HuH-7 (cell line): Measurements from ENCODE around the gene THPO.
"Not testable (repeated sequence)": the region's sequence is repeated elsewhere in the genome, so short reads cannot be mapped to it uniquely, and the experiment has no call there.

Source experiments
- DNase-seq: peaks from one replicate; pipeline ENCODE4 v3.0.0; 2011; ENCODE audit warnings: low spot score

THPO gene

DNA sequence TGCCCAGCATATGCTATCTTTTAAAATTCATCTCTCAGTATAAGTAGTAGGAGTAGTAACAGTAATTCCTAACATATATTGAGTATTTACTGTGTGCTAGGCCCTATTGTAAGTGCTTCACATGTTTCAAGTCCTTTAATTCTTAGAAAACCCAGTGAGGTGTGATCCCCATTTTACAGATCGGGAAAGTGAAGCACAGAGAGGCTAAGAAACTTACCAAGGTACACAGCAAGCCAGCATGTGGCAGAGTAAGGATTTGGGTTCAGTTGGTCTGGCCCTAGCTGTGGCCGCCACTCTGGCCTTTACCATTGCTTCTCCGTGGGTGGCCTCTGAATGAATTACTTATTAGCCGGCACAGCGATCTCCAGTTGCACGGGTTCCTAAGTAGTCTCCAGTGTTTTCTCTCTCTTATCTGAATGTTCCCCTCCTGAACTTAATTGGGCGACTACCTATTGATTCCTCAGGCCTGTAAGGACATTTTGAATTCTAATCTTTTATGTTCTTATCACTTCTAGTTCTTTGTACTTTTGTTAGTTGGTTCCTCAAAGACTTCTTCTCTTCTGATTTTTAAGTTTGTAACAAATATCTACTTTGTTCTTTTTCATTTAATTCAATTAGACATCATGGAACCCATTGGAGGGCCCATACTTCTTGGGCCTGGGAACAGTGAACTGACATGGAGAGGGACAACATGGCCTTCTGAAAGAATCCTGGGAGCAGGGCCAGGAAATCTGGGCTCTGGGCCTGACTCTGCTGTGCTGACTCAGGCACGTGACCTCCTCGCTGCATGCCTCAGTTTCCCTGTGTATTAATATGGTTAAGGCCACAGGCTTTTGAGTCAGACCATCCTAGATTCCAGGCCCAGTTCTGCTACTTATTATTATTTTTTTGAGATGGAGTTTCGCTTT, 28.2 kb downstream of the THPO start:
- no peak for DNase-seq

DNA sequence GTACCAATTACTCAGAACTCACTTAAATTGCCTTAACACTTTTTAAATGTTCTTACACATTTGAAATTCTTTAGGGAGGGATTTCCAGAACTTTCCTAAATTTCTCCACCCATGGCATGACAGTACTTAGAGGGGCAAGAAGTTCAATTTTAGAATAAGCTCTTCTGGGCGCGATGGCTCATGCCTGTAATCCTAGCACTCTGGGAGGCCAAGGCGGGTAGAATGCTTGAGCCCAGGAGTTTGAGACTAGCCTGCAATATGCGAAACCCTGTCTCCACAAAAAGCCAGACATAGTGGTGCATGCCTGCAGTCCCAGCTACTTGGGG, 30.0 kb downstream of the THPO start:
- DNase-seq: no peak

DNA sequence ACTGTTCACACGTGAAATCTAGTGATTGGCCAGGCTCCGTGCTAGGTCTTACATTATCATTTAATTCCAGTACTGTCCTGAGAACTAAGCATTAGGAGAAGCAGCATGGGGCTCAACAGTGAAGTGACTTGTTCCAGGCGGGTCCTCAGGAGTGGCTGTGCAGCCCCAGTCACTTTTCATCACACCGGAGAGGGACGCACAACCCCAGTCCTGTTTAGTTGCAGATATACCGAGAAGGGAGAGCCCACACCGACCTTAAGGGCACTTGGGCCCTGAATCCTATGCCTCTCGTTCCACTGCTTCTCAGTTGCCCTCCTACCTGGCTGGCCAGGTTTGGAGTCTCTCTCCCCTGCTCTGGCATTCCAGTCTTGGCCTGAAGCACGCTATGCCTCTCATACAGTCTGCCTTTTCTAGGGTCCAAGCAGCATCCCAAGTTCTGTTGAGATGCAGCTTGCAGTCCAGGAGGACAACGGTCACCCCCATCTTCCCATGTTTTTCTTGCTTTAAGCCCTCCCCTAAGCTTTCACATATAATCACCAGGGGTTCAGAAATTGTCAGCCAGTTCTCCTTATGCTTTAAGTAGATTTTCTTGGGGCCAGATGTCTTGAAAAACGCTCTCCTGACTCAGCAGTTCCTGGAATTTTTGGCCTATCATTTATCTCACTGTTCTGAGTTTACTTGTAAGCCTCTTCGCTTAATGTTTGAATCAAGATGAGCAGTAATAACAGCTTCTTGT, 30.5 kb downstream of the THPO start:
- no peak for DNase-seq

DNA sequence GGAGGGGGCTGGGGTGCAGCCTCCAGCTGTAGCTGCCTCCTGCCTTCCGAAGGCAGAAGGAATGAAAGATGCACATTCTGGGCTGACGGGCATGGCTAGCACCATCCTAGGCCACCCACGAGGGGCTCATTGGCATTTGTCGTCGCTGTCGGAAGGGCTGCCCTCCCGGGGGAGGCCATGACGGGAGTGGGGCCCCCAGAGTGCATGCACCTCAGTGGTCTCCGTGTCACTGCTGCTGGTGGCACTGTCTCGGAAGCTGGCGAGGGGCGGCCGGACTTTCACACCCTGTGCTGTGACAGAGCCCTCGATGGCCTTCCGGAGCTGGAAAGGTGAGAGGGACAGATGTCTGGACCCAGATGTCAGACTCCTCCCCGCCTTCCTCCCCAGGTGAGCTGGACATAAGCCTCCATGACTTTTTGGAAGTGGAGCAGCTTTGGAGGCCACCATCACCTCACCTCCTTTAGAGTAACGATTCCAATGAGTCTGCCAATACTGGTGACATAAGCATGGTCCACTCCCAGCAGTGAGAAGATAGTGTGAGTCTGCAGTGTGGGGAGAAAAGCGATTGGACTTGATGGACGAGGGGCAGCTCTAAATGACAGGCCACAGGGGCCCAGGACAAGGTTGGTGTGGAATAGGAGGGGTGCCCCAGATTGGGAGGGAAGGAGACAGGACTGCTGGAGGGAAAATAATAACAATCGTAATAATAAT, 31.4 kb downstream of the THPO start:
- no peak for DNase-seq

DNA sequence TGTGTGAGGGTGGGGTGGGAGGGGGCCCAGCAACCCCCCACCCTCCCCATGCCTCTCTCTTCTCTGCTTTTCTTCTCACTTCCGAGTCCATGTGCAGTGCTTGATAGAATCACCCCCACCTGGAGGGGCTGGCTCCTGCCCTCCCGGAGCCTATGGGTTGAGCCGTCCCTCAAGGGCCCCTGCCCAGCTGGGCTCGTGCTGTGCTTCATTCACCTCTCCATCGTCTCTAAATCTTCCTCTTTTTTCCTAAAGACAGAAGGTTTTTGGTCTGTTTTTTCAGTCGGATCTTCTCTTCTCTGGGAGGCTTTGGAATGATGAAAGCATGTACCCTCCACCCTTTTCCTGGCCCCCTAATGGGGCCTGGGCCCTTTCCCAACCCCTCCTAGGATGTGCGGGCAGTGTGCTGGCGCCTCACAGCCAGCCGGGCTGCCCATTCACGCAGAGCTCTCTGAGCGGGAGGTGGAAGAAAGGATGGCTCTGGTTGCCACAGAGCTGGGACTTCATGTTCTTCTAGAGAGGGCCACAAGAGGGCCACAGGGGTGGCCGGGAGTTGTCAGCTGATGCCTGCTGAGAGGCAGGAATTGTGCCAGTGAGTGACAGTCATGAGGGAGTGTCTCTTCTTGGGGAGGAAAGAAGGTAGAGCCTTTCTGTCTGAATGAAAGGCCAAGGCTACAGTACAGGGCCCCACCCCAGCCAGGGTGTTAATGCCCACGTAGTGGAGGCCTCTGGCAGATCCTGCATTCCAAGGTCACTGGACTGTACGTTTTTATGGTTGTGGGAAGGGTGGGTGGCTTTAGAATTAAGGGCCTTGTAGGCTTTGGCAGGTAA, 32.5 kb downstream of the THPO start:
- peak; percentile 95 for DNase-seq

DNA sequence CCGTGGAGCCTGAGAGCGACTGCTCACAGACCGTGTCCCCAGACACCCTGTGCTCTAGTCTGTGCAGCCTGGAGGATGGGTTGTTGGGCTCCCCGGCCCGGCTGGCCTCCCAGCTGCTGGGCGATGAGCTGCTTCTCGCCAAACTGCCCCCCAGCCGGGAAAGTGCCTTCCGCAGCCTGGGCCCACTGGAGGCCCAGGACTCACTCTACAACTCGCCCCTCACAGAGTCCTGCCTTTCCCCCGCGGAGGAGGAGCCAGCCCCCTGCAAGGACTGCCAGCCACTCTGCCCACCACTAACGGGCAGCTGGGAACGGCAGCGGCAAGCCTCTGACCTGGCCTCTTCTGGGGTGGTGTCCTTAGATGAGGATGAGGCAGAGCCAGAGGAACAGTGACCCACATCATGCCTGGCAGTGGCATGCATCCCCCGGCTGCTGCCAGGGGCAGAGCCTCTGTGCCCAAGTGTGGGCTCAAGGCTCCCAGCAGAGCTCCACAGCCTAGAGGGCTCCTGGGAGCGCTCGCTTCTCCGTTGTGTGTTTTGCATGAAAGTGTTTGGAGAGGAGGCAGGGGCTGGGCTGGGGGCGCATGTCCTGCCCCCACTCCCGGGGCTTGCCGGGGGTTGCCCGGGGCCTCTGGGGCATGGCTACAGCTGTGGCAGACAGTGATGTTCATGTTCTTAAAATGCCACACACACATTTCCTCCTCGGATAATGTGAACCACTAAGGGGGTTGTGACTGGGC, 33.3 kb downstream of the THPO start:
- no peak for DNase-seq

DNA sequence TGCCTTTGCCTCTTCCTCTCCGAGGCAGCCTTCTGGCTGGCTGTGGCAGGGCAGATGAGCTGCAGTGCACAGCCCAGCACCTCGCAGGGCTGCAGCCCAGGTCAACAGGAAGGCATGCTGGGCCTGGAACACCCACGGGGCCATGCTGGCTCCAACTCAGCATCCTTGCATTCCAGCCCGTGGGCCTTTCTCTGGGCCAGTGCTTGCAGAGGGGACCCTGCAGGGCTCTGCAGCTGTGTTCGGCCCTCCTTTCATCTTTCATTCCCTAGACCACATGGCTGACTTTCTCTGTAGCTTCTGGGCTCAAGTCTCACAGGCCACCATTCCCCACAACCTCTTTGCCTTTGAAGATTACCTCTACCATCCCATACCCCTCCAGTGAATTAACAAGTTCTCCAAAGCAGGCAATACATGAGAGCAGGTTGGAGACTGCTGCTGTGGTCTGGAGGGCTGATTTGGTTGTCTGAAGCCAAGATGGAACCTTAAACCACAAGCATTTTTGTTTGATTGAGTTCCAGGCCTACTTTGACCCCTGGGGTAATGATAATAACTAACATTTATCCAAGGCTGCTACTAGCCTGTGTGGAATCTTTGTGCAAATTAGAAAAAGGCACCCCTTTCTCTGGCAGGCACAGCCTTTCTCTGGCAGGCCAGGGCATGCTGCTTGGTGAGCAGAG, 34.7 kb downstream of the THPO start:
- DNase-seq: no peak

DNA sequence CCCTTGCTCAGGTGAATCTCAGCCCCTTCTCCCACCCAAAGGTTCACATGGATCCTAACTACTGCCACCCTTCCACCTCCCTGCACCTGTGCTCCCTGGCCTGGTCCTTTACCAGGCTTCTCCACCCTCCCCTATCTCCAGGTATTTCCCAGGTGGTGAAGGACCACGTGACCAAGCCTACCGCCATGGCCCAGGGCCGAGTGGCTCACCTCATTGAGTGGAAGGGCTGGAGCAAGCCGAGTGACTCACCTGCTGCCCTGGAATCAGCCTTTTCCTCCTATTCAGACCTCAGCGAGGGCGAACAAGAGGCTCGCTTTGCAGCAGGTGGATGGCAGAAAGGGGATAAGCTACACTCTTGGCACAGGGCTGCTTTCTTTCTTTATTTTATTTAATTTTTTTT, 36.1 kb downstream of the THPO start:
- no peak for DNase-seq

DNA sequence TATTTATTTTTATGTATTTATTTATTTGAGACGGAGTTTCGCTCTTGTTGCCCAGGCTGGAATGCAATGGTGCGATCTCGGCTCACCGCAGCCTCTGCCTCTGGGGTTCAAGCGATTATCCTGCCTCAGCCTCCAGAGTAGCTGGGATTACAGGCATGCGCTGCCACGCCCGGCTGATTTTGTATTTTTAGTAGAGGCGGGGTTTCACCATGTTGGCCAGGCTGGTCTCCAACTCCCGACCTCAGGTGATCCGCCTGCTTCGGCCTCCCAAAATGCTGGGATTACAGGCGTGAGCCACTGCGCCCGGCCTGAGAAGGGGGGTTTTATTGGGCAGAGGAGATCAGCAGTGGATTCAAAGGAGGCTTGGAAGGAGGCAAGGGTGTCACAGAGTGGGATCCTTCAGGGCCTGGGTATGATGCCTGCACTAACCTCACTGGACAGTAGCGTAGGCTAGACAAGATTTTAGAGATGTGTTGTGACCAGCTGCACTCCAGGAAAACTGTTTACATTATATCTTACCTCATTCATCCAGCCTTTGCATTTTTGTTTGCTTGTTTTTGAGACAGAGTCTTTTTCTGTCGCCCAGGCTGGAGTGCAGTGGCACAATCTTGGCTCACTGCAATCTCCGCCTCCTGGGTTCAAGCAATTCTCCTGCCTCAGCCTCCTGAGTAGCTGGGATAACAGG, 38.4 kb downstream of the THPO start:
- not testable (repeated sequence) for DNase-seq

DNA sequence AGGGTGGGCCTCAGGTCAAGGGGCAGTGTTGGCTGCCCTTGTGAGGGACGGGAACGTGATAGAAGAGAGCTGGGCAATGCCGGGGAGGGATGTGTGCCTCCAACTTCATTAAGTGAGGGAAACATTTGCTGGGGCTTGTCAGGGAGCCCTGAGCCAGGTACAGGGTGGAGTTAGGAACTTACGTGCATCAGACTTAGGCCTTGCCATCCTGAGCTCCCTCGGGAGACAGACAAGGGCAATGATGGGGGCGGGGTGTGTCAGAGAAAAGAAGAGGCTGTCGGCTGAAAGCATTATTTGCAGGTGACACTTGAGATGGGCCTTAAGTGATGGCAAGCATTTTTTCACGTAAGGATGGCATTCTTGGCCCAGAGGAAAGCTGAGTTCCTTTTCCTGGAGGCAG, 39.0 kb downstream of the THPO start:
- no peak for DNase-seq

DNA sequence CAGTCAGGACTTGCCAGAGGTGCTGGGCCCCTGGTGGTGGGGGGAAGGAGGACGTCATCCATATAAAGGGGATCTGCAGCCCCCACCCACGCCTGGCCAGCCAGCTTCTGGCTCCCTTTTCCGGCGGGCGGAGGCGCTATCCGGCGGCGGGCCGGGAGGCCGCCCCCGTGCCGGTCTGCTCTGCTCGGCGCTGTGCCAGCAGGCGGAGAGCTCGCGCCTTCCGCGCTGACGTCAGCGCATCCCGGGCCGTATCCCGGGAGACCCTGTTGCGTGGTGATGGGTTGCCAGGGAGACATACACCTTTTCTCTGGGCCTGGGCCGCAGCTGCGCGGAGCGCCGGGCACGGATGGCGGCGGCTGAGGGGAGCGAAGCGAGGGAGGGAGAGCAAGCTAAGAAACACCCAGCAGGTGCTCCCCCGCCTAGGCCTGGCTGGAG, 39.5 kb downstream of the THPO start:
- no peak for DNase-seq

DNA sequence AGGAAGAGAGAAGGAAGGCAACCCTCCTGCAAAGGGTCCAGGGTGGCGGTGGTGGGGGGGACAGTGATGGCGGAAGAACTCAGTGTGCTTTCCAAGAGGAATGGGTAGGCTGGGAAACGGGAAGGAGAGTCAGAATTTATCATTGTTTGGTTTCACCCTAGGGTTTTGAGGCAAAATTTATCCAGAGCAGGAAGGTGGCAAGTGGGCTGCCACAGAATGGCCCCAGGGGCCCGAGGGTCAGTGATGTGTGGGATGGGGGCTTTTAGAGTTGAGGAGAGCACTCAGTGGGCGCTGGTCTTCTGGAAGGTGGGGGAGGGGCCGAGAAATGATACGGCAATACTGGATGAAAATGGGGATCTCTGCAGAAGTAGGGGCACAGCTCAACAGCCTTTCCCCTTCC, 40.0 kb downstream of the THPO start:
- DNase-seq: no peak

DNA sequence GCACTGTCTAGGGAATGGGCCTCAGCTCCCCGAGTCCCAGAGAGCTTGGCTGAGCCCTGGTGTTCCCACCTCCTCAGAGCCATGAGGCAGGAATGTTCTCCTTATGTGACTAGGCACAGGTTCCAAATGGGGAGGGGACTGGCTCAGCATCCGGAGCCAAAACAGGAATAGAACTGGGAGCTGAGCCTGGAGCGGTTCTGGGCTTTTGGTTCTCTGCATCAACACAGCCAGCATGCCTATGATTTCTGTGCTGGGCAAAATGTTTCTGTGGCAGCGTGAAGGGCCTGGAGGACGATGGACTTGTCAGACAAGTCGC, 40.6 kb downstream of the THPO start, which contains the start of gene FAM131A:
Gene FAM131A (plus strand): TSS at position 202 of the 316 bp plus-strand sequence. CDS start 31 bp downstream, at position 233.
- no peak for DNase-seq

DNA sequence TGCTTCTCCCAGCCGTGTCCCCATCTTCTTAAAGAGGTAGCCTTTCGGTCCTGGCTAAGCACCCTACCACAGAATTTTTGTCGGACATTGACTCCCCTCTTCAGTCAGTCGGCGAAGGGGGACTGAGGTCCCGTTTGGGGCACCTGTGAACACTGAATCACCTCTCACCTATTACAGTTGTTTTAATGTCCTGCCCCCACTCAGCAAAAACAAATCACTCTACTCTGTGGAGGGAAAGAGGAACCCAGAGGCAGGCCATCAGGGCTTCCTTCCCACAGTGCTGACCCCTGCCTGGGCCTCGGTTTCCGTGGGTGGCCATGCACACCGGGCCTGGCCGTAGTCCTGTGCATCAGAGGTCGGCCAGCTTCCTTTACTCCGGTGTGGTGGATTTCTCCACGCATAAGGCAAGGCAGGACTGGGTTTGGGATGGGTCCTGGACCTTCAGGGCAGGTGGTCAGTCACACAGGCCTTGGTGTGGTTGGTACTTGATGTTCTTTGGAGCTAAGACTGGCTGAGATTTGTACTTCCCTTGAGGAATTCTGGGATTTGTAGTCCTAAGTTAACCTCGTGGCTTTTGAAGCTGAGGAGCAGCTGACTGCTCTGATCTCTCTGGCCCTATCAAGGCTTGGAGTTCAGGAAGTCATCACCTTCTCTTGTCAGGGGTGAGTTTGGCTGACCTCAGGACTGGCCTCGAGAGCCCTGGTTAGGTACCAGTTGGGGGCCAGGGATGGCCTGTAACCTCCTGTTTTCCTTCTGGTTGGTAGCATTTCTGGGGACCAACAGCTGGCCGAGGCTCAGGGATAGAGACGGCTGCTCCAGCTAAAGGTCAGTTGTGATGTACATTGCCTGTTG, 41.2 kb downstream of the THPO start:
- peak; percentile 79 for DNase-seq

DNA sequence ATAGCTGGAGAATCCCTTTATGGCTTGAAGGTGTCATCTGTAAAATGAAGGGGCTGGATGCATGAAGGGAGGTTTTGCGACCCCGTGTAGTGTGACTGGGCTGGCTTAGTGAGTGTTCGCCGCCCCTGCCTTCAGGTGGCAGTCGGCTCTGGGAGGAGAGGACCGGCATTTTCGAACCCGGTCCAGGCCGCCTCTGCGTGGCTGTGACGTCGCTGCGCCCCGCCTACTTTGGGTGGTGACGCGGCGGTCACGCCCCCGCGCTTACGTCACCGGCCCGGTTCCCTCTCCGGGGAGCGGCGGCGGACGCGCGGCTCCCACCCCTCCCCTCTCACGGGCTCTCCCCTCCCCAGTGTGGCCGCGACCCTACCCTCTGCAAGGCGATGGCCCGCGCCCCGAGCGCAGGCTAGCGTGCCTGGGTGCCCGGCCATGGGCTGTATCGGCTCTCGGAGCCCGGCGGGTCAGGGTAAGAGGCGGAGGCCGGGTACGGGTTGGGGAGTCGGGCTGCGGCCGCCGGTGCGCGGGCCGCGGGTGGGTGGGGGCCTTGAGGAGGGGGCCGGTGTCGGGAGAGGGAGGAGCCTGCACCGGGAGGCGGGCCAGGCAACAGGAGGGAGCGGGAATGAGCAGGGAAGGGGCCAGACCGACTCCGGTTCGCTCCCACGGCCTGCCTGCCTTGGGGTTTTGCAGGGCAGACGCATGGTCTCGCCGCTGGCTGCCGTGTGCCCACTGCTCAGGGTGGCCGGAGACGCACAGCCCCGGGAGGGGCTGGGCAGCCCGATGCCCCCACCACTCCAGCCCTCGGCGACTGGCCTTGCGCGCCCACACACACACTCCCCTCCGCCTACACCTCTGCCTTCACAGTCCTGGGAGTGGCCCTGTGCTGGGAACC, 42.1 kb downstream of the THPO start:
- peak; percentile 86 for DNase-seq

DNA sequence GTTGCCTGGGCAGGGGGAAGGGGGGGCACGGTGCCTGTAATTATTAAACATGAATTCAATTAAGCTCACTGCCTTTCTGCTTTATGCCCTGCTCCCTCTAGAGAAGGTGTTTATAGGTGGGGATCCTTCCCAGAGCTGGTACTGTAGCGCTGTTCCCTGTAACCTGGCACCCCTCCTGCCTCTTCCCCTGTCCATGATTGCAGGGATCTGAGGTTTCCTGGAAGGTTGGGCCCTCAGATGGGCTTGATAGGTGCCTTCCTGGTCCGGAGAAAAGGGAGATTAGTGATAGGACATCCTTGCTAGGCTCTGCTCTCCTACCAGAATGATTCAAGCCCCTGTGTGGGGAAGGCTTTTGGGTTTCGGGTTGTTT, 42.7 kb downstream of the THPO start:
- DNase-seq: peak; percentile 52

DNA sequence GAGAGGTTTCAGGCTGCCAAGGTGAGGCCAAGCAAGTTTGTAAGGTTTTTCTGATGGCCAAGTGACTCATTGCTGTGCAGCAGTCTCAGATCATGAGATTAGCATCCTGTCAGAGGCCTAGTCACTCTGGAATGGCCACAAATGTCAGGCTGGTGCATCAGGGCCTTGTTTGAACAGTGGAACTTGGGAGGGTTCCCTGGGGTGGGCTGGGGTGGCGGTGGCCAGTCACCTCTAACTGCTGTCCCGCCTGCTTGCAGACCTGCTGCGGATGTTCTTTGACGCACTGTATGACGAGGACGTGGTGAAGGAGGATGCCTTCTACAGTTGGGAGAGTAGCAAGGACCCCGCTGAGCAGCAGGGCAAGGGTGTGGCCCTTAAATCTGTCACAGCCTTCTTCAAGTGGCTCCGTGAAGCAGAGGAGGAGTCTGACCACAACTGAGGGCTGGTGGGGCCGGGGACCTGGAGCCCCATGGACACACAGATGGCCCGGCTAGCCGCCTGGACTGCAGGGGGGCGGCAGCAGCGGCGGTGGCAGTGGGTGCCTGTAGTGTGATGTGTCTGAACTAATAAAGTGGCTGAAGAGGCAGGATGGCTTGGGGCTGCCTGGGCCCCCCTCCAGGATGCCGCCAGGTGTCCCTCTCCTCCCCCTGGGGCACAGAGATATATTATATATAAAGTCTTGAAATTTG, 43.4 kb downstream of the THPO start:
- DNase-seq: no peak

DNA sequence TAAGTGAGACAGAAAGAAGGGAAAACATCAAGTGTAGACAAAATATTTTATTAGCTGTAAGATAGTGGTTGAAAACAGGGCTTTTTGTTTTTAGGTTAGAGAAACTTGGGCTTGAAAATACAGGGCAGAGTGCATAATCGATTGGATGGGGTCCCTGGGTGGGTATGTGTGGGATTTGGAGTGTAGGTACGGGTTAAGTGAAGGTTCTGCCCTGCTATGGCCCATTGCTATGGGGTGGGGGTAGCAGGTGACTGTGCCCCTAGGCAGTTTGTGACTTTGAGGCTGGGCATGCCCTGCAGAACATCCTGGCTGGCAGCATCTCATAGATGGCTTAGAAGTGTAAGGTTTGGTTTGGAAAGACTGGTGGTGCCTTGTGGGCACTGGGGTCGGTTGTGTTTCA, 44.3 kb downstream of the THPO start:
- DNase-seq: no peak
